Mesendoderm (in vitro differentiated cells): ENCODE results near the gene MARCHF4. TPM values are rescaled to one million over a fixed set of nuclear protein-coding genes. Genes with fewer than 3 reads are reported as not detected.

Experiments used
- small RNA-seq: library from polyadenylated mRNA; stranded (forward); fragments of <200 nt; extraction: miRNeasy Mini kit (QIAGEN cat#:217004); gene quantifications from one replicate; pipeline ENCODE3, GENCODE V24; 2013; ENCODE audit not compliant: insufficient read depth

The MARCHF4 gene

Small RNAs within 50 kb of the gene (small RNA-seq; reads per million reads assigned to genes)
- gene RF00019: not detected
